HepG2 (cell line): ENCODE data around the gene LATS1. TPM values are rescaled to one million over a fixed set of nuclear protein-coding genes. Genes with fewer than 3 reads are reported as not detected.

ENCODE experiments used
- AGO2 ChIP-seq: fragments of 200-400 bp; formaldehyde crosslinking; optimal IDR thresholded peaks from 2 replicates; pipeline ENCODE3; 2017; ENCODE audit warnings: mild to moderate bottlenecking, low read depth, low read length, moderate library complexity
- ARID5B ChIP-seq: IDR thresholded peaks from 2 replicates; pipeline ENCODE4 v1.4.0; 2020; ENCODE audit warnings: mild to moderate bottlenecking, missing genetic modification reagents
- ATF2 ChIP-seq: sonication (generic); formaldehyde crosslinking; IDR thresholded peaks from 2 replicates; pipeline ENCODE4 v1.4.0; 2020; ENCODE audit warnings: missing genetic modification reagents
- CCDC6 ChIP-seq: sonication (generic); formaldehyde crosslinking; IDR thresholded peaks from 2 replicates; pipeline ENCODE4 v1.8.1; 2022; ENCODE audit warnings: mild to moderate bottlenecking, missing genetic modification reagents, moderate library complexity
- CEBPG ChIP-seq: IDR thresholded peaks from 2 replicates; pipeline ENCODE4 v1.6.1; 2016
- CREBL2 ChIP-seq: sonication (generic); formaldehyde crosslinking; IDR thresholded peaks from 2 replicates; pipeline ENCODE4 v1.8.1; 2023; ENCODE audit warnings: missing genetic modification reagents, mild to moderate bottlenecking, borderline replicate concordance
- GPBP1L1 ChIP-seq: sonication (generic); formaldehyde crosslinking; IDR thresholded peaks from 2 replicates; pipeline ENCODE4 v1.5.0; 2020; ENCODE audit warnings: mild to moderate bottlenecking, missing genetic modification reagents
- HDAC1 ChIP-seq: sonication (generic); formaldehyde crosslinking; IDR thresholded peaks from 2 replicates; pipeline ENCODE4 v1.5.1; 2020; ENCODE audit warnings: mild to moderate bottlenecking, missing genetic modification reagents
- PAX8 ChIP-seq: sonication (generic); formaldehyde crosslinking; IDR thresholded peaks from 2 replicates; pipeline ENCODE4 v1.8.0; 2022; ENCODE audit warnings: mild to moderate bottlenecking, missing genetic modification reagents, borderline replicate concordance
- SNAI1 ChIP-seq: sonication (generic); formaldehyde crosslinking; IDR thresholded peaks from 2 replicates; pipeline ENCODE4 v1.5.0; 2020; ENCODE audit warnings: mild to moderate bottlenecking, missing genetic modification reagents, borderline replicate concordance
- SP140L ChIP-seq: sonication (generic); formaldehyde crosslinking; IDR thresholded peaks from 2 replicates; pipeline ENCODE4 v1.4.0; 2020; ENCODE audit warnings: missing genetic modification reagents, borderline replicate concordance
- U2AF1 ChIP-seq: fragments of 200-400 bp; formaldehyde crosslinking; optimal IDR thresholded peaks from 2 replicates; pipeline ENCODE3; 2017; ENCODE audit warnings: mild to moderate bottlenecking, low read depth, low read length
- ZBTB46 ChIP-seq: sonication (generic); formaldehyde crosslinking; IDR thresholded peaks from 2 replicates; pipeline ENCODE4 v1.4.0; 2020; ENCODE audit warnings: mild to moderate bottlenecking, missing genetic modification reagents, borderline replicate concordance
- ZNF839 ChIP-seq: sonication (generic); formaldehyde crosslinking; IDR thresholded peaks from 2 replicates; pipeline ENCODE4 v1.4.0; 2020; ENCODE audit warnings: missing genetic modification reagents, mild to moderate bottlenecking, borderline replicate concordance
- ZSCAN25 ChIP-seq: sonication (generic); formaldehyde crosslinking; IDR thresholded peaks from 2 replicates; pipeline ENCODE4 v1.8.0; 2022; ENCODE audit warnings: mild to moderate bottlenecking, missing genetic modification reagents
- ZXDC ChIP-seq: sonication (generic); formaldehyde crosslinking; IDR thresholded peaks from 2 replicates; pipeline ENCODE4 v1.5.0; 2020; ENCODE audit warnings: mild to moderate bottlenecking, missing genetic modification reagents
- polyA plus RNA-seq, 8 experiments: library from polyadenylated mRNA; depleted of rRNA in 3 of 8; stranded (reverse) in 7 of 8; unstranded in 1 of 8; fragments of >200 nt; fragmentation: Illumina TruSeq in 4 of 8; extraction: Trizol in 4 of 8; gene quantifications; 2 replicates each; pipeline versions ENCODE4 v1.2.1 to v1.2.3, GENCODE V29; 2011 to 2016; ENCODE audit warnings: low read depth in 4 of 8, missing spikeins in 1 of 8, mixed read lengths in 1 of 8; ENCODE audit not compliant: insufficient read depth in 1 of 8
- total RNA-seq, 5 experiments: library from RNA; depleted of rRNA; stranded (reverse); fragments of >200 nt; fragmentation: Illumina TruSeq; extraction: Trizol; gene quantifications; 2 replicates each; pipeline ENCODE4 v1.2.3, GENCODE V29; 2016; ENCODE audit warnings: low read depth in 1 of 5

Gene LATS1
- total and polyA plus RNA-seq, 2 of the 13 experiments (the other 11 are each of a cell fraction or from before 2014, with no cell fraction given), result 9.9 to 12.6 TPM

- TF ChIP-seq CEBPG (CRISPR knock-in tag), result 0 out of 2 replicates have a peak, but pooled peaks have one; percentile 31
- TF ChIP-seq CCDC6, result peak; percentile 89
- no peak for TF ChIP-seq GPBP1L1 (CRISPR knock-in tag)
- peak; percentile 32 for TF ChIP-seq U2AF1
- peak; percentile 71 for TF ChIP-seq ARID5B (CRISPR knock-in tag)
- no peak; the same call in 1 of the 2 replicates for TF ChIP-seq PAX8
- TF ChIP-seq ATF2, result no peak
- TF ChIP-seq CREBL2 (CRISPR knock-in tag), result 0 out of 2 replicates have a peak, but pooled peaks have one; percentile 46
- no peak for TF ChIP-seq AGO2
- 0 out of 2 replicates have a peak, but pooled peaks have one; percentile 82 for TF ChIP-seq ZXDC (CRISPR knock-in tag)
- peak; percentile 95 for TF ChIP-seq HDAC1 (CRISPR knock-in tag)
- TF ChIP-seq ZNF839 (CRISPR knock-in tag), result peak; percentile 49; the same call in 1 of the 2 replicates
- TF ChIP-seq ZBTB46 (CRISPR knock-in tag), result no peak
- TF ChIP-seq SNAI1 (CRISPR knock-in tag), result 0 out of 2 replicates have a peak, but pooled peaks have one; percentile 78
- 0 out of 2 replicates have a peak, but pooled peaks have one; percentile 45 for TF ChIP-seq ZSCAN25
- TF ChIP-seq SP140L (CRISPR knock-in tag), result no peak
Measured at GRCh38 chr6:149746147-149746946, 28.4 kb upstream of the LATS1 start, which contains the start of gene NUP43 (continued).
